Stimulated activated CD8-positive, alpha-beta memory T cell treated with anti-CD3 and anti-CD28 coated beads, Interleukin-15, amount 100 ng/mL, for 4 hours (primary cell): Measurements from ENCODE around the gene VSTM2B.

Experiments
- DNase-seq, 2 donors: peaks; one replicate each; pipeline ENCODE4 v3.0.0-alpha.2; 2020; ENCODE audit warnings: low read depth in 2 of 2

The VSTM2B gene

DNA sequence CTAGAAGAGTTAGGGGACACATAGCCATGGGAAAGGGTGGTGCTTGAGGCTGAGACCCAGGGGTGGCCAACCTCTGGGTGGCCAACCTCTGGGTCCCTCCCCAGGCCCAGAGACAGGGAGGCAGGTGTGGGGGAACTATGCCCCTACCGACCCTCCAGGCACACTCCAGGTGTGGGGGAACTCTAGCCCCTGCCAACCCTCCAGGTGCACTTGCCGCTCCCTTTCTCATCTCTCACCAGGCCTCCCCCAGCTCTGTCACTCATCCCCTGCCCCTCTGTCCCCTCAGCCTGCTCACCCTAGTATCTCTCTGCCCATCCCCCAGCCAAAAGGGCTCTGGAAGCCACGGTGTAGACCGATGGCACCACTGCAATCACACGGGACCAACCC lies 10.6 kb upstream of the VSTM2B start:
- no peak for DNase-seq

DNA sequence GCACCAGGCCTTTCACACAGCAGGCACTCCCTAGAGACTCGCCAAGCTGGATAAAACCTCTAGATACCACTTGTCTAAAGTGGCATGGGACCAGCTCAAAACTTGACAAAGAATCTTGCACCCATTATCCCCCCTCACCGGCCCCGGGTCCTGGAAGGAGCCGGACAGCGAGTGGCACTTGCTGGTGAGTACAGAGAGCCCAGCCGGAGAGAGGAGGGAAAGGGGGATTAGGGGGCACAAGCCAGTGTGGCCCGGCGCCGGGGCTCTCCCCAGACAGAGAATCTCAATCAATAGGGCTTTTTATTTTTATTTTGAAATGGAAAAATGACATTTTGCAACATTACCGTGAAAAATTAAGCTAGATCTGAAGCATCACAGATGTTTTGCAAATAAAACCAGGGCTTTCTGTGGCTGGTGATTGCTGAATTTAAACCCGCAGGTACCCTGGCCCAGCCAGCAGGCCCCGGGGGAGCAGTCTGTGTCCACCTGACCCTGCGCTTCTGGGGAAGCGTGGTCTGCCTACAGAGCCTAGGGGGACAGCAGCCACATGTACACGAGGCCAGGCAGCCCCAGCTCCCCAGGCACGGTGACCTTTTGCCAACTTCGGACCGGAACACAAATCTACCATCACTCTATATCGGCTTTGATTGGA lies 10.0 kb upstream of the VSTM2B start:
- no peak for DNase-seq

DNA sequence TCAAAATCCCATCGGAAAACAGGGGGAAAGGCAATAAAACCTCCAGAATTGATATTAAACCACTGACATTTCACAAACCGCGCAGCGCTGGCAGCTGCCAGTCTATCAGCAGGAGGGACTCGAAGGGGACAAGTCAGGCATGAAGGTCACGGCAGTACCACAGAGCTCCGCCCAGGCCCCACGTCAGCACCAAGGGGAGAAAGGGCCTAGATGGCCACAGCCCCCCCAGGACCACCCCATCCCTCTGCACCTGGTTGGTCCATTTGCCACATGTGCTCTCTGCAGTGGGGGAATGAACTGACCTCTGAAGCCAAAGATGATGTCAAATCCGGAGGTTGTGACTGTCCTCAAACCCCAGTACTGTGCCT lies 9.5 kb upstream of the VSTM2B start:
- no peak for DNase-seq

DNA sequence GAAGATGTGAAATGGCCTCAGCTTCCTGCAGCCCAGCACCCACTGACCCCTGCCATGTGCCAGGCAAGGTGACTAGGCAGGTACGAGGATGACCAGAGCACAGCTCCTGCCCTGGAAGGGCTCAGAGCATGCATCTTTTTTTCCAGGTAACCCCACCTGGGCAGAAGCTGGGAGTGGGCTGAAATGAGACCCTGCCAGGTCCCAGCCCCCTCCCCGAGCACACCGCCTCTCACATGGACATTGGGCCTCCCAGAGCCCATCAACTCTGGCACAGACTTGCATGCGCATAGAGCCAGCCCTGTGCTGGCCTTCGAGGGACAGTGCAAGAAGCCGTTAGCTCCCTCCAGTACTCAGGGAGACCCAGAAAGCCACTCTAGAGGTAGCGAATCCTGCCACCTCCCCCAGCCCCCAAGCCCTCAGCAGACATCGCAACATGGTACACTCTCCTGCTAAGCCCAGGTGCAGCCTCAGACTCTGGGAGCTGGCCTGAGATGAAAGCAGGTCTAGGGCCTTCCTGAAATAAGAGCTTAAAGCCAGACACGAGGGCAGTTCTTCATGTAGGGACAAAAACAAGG lies 8.9 kb upstream of the VSTM2B start:
- no peak for DNase-seq

DNA sequence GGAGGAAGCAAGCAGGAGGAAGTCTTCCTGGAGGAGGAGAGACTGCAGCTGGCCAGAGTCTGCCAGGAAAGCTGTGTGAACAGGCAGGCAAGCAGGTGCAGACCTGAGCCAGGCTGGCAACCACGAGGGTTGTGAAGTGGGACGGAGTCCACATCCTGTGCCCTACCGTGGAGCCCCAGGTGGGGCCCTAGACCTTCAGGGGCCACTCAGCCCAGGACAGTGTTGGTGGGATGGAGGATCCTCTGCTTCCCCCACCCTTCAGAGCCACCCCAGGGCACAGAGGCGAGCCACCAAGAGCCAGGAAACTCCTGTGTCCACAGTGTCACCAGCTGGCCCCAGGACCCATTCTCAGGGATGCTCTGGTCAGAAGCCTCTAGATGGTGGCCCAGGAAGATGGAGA lies 8.4 kb upstream of the VSTM2B start:
- DNase-seq: no peak

DNA sequence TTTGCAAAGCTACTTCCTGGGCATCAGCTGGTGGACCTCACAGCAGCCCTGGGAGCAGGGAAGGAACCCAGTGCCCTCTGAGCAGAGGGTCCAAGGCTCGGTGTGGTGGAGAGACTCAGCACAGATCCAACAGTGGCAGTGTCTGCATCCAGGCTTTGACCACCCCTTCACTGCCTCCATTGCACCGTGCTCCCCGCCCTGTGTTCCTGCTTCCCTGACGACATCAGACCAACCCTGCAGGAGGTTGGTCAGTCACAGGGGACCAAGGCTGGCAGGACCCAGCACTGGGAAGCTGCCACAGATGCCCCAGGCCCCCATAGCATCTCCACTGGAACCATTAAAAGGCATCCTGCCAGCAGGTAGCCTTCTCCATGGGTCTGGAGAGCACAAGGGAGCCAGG lies 7.8 kb upstream of the VSTM2B start:
- DNase-seq: no peak

DNA sequence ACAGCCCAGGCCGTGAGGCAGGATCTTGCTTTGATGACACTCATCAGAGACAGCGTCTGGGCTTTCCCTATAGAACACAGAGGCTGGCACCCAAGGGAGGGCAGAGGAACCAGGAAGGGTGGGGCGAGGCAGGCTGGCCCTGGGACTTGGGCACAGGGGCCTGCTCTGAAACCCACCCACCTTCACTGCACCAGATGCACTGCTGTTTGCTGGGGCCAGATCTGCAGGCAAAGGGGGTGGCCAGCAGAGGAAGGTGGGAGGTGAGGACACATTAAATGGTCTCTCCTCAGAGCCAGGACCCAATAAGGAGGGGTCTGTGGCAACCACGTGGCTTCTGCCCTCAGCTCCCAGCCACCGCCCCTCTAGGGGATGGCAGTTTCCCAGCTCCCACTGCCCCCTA lies 6.6 kb upstream of the VSTM2B start:
- no peak for DNase-seq

DNA sequence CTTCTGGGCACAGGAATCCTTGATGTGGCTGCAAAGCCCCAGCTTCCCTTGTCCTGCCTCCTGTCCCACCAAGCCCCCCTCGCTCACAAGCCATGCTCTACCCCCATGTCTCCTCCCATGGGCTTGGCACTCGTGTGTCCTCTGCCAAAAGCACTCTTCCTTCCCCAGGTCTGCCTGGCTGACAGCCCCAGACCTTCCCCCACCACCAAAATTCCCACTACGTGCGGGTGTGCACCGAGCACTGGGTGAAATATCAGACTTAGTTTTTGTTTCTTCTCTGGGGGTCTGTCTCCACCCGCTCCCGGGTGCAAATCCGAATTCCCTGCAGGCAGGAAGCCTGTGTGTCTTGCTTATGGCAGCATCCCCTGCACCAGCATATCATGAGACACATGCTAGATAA lies 5.9 kb upstream of the VSTM2B start:
- no peak for DNase-seq

DNA sequence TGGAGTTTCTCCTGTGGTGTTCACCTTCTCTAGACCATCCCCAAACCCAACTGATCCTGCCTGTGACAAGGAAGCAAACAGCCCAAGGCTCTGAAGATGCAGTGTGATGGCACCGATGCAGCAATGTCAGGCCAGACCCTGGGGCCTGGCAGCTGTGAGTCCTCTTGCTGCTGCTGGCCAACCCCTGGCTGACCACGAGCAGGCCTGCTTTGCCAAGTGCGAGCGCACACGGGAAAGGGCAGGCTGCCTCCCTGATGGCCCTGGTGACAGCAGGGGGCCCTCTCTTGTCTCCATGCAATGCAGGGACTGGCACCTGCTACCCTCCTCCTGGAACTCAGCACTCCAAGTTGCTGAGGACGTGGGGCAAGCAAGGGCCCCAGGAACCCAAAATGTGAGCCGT lies 5.4 kb upstream of the VSTM2B start:
- DNase-seq: no peak

DNA sequence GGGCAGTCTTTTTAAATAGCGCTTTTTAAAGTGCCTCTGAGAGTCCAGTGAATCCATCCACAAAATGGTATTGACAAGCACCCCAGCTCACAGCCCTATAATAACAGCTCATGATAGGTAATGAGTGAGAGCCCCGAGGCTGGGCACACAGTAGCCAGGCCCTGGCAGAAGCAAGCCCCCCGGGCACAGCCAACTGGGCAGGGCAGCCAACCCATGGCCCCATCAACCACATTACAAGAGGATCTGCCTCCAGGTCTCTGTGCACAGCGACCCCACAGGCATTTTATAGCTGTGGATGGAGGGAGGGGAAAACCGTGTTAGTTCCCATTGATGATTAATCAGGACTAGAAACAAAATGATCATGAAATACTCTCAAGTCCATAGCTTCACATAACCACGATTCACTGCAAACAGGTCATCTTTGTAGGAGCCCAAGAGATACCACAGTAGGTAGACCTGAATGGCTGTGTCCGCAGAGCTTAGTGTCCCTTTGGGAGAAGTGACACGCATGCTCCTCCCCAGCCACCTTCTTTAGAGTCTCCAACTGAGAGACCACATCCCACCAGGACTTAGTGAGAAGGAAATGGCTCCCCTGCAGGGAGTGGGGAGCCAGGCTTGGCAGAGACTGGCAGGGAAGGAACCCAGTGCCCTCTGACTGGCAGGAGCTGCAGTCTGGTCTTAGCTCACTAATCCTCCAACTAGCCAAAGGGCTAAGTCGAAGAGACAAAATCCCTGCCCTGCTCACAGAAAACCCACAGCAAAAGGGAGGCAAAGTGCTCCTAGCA lies 4.3 kb upstream of the VSTM2B start:
- no peak for DNase-seq

DNA sequence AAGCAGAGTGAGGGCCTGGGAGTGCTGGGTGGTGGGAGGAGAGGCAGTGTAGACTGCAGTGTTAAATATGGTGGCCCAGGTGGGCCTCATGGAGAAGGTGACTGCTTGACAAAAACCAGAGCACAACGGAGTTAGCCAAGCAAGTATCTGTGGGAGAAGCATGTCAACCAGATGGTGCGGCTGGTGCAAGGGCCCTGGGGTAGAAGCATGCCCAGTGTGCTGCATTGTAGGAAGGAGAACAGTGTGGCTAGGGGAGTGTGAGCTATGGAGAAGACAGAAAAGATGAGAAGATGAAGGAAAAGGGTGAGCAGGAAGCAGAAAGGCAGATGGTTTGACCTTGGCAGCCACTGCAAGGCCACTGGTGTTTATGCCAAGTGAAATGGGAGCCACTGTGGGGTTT lies 2.2 kb upstream of the VSTM2B start:
- no peak for DNase-seq

DNA sequence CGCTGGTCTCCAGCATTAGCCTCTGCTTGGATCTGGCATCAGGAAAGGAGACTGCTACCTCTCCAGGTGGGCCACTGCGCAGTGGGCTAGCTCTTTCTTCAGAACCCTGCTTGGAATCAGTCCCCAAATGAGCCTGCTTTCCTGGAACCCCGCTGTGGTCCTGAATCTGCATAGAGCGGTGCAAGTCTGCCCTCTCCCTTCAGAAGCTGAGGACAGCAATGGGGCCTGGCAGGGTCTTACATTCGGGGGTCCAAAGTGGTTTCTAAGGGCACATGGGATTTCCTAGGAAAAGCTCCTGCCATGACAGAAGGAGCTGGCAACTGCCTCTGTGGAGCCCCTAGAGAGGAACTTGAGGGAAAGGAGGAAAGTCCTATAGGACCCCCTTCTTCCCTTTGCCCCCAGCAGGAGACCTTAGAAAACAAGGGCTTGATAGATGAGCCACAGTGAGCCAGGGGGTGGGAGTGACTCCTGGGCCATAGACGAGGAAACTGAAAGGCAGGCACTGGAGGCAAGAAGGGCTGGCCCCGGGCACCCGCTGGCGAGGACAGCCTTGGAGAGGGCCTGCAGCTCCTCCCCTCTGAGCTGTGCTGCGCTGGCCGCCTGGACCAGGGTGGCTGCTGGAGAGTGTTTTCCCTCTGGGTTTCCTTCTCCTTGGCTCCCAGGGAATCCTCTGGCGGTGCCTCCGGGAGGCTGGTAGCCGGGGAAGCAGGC lies 1.4 kb upstream of the VSTM2B start:
- DNase-seq: no peak

DNA sequence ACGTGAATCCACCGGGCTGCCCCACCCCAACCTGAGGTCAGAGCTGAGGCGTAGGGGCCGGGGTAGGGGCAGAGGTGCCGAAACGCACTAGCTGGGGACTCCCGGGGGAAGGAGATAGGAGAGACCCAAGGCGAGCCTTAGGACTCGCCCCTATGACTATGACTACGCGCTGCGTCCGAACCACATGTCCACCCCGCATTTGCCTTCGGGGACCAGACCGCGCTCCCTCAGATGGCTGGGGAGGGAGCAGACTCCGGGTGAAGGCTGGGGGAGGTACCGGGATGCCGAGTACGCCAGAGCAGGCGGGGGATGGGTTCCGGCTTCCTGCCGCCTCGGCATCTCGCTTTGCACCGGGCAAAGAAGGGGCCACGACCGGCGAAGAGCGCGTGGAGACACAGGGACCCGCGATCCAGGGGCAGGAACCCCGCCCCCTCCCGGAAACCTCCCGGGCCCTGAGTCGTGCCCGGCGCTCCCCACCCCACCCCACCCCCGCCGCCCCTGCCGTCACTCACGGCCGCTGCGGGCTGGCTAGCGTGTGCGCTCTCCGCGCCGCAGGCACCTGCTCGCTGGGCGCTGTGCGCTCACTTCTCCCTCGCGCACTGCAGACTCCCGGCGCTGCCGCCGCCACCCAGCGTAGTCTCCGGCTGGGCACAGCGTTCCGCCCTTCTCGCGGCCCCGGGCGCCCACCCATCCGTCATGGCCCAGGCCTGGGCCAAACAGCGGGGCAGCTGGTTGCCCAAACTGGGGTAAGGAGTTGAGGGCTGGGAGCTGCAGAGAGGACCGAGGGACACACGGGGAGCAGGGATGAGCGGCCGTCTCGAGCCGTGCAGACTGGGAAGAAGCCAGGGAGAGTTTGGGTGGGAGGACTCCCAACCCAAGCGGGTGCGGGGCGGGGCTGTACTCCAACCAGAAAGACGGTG lies 622 bp upstream of the VSTM2B start:
- DNase-seq: no peak

DNA sequence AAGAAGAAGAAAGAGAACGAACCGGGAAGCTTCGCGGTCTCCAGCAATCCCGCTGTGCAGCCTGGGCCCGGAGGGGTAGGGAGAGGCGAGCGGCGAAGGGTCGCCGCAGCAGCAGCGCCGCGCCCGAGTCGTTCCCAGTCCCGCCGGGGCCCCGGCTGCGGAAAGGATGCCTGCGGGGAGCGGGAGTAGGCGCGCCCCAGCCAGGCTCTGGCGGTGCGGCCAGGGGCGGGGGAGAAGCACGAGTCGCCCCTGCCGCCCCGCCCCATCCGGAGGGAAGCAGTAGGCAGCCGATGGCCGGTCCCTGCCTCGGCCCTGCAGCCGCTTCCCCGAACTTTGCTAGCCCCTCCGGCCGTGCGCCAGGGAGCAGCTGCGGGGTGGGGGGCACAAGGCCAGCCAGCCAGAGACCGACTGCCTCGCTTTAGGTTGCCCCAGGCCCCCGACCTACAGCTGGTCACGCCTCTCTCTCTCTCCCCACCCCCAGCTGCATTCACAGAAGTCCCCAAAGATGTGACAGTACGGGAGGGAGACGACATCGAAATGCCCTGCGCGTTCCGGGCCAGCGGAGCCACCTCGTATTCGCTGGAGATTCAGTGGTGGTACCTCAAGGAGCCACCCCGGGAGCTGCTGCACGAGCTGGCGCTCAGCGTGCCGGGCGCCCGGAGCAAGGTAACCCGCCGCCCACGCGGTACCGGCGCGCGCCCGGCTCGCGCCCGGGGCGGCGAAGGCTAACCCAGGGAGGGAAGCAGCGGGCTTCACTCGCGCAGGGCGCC lies 1.1 kb downstream of the VSTM2B start:
- DNase-seq: no peak

DNA sequence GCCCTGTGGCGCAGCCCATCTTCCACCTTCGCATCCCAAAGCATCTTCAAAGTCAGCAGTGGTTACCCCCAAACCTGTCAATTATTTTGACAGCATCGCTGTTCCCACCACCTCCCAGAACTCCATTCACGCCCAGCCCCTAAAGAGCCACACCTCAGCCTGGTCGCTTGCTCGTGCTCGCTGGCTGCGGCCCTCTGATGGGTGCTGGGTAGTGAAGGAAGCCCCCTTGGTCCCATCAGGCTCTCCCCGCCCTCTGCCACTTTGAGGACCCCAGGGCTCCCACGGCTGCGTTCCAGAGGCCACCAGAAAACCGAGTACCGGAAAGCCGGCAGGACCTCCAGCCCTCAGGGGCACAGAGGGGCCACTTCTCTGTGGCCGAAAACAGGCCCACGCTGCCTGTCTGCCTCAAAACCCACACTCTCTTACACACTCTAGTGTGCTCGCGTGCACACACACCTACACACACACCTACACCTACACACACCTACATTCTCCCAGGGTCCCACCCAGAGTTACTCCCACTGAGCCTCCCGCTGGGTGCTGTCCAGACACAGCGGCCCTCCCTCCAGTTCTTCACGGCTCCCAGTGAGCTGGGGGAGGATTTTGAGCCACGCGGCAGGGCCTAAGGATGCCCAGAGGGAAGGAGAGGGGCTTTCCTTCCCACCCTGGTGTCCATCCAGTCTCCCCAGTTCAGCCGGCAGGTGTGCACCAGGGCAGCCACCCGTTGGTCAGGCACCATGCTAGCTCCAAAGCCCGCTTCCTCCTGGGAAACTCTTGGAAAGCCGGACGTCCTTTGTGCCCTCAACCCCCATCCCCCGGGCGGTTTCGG lies 1.9 kb downstream of the VSTM2B start:
- DNase-seq: no peak

DNA sequence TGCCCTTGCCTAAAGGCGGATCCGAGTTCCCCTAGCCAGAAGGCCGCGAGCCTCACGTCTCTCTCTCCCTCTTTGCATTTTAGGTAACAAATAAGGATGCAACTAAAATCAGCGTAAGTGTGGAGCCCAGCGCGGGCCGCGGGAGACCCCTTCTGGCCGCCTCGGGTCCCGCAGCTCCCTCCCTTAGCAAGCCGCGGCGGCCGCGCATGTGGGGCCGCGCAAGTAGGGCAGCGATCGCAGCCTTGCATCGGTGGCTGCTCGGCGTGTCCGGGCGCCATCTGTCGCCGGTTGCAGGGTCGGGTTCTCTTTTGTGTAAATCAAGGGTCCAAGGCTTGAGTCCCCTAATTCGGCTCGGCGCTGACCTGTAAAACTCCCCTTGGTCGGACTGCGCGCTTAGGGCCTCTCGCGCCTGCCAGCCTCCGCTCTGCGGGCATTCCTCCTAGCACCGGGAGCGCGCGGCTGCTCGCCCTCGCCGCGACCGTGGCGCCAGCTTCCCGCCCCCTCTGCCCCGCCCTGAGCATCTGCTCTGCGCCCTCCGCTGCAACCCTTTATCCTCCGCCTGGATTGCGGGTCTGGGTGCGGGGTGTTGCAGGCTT lies 2.7 kb downstream of the VSTM2B start:
- DNase-seq: peak; percentile 10 to 26

DNA sequence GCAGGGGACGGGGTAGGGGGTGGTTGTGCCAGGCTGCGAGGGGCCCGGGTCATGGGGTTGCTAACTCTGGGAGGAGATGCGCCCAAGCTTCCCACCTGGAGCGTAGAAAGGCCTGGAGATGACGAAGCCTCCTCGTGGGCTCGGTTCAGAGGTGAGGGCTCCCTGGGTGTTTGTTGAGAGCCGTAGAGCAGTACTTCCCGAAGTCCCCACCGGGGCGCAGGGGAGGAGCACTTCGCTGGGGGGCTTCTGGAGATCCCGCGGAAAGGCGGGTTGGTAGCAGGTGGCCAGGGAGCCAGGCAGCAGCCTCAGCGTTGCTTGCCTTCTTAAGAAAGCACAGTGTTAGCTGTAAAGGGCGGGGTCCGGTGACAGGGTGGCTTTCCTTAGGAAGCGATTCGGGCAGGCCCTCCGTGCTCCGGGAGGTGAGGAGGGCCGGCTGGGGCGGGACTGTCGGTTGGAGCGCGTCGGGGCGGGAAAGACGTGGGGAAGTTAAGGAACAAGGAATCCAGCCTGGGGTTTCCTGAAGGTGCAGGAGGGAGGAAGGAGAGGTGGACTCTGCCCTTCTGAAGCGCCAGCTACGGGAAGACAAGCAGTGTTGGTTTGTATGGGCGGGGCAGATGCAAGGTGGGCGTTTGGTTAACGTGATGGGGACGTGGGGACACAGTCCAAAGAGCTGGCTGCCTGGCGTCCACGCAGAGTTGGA lies 3.3 kb downstream of the VSTM2B start:
- no peak for DNase-seq

DNA sequence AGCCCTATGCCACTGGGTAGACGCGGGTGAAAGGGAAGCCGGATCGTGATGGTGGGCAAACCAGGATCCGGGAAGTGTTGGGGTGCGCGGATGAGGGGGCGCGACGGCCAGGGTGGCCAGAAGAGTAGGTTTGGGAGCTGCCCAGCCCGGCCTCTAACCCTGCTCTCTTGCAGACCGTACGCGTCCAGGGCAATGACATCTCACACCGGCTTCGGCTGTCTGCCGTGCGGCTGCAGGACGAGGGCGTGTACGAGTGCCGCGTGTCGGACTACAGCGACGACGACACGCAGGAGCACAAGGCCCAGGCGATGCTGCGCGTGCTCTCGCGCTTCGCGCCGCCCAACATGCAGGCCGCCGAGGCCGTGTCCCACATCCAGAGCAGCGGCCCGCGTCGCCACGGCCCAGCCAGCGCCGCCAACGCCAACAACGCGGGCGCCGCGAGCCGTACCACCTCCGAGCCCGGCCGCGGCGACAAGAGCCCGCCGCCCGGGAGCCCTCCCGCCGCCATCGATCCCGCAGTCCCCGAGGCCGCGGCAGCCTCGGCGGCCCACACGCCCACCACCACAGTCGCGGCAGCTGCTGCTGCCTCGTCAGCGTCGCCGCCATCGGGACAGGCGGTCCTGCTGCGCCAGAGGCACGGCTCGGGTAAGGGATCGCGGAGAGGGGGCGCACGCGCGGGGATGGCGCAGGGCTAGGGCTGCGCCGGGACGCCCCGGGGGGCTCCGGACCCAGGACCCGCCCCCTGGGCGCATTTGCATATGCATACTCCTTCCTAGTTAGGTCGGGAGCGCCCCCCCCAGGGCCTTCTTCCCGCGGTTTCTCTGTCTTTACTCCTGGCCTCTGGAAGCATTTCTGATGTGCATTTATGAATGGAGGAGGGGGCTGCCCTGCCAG lies 4.1 kb downstream of the VSTM2B start:
- DNase-seq: no peak
